Activated CD4-positive, alpha-beta T cell treated with anti-CD3 and anti-CD28 coated beads, Interleukin-2, amount 50 U/mL, for 24 hours (primary cell): Measurements from ENCODE around the gene NMUR1.
A peak's percentile ranks its signal among the peaks of the same experiment; 100 is the strongest.

ENCODE experiments used
- DNase-seq, 2 donors: peaks; one replicate each; pipeline ENCODE4 v3.0.0-alpha.2; 2020; ENCODE audit warnings: low read depth in 1 of 2, low spot score in 1 of 2

The NMUR1 gene

DNA sequence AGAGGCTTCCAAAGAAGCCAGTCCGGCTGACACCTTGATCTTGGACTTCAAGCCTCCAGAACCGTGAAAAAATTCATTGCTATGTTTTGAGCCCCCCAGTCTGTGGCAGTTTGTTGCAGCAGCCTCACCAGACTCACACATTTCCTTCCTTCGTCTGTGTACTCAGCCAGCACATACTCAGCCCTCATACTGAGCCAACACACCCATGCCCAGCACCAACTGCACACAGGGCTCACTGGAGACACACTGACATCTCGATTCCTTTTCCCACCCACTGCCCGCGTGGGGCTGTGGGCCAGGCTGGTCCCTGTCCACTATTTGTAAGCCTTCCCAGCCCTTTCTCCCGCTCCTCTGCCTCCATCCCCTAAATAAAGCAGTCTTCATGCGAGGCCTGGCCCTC lies 24.1 kb upstream of the NMUR1 start:
- no peak for DNase-seq

DNA sequence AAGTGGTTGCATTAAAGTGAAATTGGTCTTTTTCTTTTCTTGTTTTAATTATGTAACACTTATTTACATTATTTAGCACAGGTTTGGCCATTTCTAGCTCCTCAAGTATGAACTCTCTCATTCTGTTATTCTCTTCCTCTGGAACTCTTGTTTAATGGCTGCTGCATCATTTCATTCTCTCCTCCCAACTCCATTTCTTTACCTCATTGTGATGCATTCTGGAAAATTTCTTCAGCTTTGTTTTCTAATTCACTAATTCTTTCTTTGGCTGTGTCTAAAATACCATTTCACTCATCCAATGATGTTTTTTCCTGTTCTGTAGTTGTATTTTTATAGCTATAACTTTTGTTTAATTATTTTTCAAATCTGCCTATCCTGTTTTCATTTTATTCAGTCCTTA lies 22.5 kb upstream of the NMUR1 start:
- no peak for DNase-seq

DNA sequence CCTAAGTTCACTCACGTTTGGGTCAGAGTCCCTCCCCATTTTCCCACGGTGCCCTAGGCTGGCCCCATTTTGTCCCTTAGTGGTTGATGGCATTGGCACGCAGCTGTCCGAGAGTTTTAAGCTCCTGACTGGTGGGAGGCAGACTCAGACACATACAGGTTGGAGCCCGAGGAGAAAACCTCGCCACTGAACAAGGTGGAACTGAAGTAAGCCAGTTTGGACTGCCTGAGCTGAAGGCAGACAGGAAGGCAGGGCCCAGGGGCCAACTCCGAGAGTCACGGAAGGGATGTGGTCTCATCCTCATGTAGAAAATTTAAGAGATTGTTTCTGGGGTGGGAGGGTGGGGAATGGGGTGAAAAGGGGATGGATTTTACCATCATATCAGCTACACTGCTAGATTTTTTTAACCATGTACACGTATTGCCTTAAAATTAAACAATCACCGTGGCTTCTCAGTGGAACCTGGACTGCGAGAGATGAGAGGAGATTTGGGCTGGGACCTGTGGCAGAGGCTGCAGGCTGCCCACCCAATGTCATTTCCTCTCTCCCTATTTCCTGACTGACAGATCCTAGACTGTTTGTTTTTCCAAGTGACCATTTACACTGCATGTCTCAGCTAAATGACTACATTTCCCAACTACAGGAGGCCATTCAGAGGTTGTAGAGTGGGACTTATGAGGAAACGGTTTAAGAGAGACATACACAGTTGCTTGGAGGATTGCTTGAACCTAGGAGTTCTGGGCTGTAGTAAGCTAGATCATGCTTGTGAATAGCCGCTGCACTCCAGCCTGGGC lies 19.4 kb upstream of the NMUR1 start:
- no peak for DNase-seq

DNA sequence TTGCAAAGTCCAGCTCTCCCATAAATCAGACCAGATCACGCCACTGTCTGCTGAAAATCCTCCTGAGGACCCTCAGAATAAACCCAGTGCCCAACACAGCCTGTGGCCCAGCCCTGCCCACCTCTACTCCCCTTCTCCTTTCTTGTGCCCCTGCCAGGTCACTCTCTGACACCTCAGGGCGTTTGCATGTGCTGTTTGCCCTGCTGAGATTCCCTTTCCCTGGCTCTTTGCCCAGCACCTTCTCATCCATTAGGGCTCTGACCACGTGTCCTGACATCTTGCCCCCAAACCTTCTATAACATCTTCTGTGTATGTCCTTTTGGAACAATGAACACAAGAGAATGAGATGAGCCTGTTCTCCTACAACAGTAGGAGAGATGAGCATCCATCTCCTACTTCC lies 18.5 kb upstream of the NMUR1 start:
- DNase-seq = no peak

DNA sequence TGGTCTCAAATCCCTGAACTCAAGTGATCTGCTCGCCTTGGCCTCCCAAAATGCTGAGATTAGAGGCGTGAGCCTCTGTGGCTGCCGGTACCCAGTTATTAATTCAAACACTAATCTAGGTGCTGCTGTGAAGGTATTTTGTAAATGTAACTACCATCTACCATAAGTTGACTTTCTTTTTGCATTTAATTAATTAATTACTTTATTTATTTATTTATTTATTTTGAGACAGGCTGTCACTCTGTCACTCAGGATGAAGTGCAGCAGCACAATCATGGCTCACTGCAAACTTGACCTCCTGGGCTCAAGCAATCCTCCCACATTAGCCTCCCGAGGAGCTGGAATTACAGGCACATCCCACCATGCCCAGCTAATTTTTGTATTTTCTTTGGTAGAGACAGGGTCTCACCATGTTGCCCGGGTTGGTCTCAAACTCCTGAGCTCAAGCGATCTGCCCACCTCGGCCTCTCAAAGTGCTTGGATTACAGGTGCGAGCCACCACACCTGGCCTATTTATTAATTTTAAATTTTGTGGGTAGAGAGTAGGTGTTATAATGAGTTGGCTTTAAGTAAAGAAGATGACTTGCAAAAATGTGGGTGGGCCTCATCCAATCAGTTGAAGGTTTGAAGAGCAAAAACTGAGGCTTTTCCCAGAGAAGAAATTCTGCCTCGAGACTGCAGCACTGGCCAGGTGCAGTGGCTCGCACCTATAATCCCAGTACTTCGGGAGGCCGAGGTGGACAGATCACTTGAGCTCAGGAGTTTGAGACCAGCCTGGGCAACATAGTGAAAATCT lies 17.3 kb upstream of the NMUR1 start:
- no peak for DNase-seq

DNA sequence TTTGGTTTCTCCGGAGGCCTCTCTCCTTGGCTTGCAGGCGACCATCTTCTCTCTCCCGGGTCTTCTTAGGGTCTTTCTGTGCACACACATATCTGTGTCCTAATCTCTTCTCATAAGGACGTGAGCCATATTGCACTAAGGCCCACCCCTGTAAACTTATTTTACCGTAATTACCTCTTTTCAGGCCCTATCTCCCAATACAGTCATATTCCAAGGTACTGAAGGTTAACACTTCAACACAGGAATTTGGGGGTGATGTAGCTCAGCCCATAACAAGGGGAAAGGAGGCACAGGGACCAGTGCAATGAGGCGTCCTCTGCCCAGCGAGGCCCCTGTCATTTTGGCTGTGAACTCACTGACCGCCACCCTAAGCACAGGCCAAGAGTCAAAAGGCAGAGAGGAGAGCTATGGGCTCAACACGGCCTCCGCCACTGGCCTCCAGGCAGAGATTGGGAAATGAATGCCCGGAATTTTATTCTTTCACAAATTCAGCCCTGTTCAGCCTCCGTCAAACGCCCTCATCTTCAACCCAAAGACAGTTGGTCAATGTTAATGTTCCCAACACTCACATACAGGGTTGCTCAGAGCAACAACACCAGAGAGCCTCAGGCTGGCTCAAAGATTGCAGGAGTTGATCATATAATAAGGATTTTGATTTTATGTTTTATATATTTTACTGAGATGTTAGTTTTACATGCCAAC lies 15.9 kb upstream of the NMUR1 start:
- no peak for DNase-seq

DNA sequence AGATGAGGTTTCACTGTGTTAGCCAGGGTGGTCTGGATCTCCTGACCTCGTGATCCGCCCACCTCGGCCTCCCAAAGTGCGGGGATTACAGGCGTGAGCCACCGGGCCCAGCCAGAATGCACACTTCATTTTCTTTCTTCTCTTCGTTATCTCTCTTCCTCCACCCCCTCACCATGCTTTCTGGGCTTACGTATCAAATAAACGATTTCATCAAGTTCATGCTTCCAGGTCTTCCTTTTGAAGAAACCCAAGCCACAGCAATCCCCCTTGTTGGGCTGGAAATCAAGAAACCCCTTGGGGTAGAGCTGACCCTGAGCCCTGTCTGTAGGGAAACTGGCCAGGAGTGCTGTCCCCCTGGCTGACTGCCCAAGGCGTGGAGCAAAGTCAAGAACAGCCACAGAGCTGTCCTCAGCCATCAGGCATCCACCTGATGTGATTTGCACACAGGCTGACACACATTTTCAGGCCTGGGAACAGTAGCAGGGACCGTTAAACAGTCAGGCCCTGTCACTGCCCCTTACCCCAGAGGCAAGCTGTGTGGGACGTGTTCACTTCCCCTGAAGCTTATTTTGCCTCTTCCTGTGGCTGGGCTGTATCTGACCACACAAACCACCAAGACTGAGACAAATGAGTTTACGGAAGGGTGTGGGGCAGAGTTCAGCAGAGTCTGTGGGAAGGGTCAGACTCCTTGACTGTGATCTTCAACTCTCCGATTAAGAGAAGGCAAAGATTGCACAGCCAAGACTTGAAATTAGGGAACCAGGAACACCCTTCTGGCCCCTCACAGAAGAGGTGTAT lies 15.1 kb upstream of the NMUR1 start:
- peak in 1 of 2 donors; percentile 30 for DNase-seq

DNA sequence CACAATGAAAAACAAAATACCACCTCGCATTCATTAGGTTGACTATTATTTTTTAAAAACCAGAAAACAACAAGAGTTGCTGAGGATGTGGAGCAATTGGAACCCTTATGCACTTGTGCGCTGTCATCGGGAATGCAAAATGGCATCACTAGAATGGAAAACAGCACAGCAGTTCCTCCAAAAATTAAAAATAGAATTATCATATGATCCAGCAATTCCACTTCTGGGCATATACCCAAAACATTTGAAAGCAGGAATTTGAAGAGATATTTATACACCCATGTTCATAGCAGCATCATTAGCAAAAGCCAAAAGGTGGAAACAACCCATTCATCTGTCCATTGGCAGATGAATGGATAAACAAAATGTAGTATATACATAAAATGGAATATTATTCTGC lies 11.9 kb upstream of the NMUR1 start:
- DNase-seq = no peak

DNA sequence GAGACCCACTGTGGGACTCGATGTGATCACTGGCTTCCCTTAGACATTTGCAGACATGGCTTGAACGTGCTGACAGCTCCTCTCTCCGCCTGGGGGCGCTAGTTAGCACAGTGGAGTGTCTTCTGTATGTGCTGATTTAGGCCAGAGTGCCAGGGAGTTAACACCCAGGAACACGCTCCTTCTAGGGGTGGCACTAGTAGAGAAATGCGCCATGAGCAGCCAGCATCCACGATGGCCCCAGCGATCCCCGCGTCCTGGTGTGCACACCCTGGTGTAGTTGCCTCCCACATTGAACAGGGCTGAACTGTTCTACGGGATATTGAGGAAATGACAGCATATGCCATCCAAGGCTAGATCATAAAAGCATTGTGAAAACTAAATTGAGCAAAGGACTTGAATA lies 11.4 kb upstream of the NMUR1 start:
- no peak for DNase-seq

DNA sequence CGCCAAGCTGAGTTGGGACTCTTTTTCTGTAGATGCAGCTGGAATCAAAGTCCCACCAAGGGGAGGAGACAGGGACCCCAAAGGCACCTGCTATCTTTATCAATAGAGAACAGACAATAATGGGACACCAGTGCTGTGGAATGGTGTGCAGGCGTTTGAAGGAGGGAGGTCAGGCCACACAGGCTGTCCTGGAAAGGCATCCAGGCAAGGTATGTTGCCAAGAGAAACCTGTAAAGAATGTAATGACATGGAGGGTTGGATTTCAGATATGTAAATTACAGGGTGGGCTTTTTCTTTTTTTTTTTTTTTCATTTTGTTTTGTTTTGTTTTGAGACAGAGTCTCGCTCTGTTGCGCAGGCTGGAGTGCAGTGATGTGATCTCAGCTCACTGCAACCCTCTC lies 9.7 kb upstream of the NMUR1 start:
- no peak for DNase-seq

DNA sequence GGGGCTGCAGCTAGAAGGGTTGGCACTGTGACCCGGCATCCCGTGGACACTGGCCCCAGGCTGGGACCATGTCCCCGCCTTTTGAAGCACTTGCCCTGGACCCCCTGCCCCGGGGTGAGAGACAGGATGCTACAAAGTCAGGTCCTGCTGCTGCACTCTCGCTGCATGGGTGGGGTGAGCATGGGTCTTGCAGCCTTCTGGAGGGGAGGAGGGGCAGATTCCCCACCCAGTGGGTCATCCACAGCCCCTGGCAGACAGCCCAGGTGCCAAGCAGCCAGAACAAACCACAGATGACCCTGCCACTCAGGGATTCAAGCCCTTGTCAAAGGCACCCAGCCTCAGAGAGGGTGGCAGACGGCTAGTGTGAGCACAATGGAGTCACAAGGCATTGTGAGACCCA lies 5.7 kb upstream of the NMUR1 start:
- DNase-seq = no peak

DNA sequence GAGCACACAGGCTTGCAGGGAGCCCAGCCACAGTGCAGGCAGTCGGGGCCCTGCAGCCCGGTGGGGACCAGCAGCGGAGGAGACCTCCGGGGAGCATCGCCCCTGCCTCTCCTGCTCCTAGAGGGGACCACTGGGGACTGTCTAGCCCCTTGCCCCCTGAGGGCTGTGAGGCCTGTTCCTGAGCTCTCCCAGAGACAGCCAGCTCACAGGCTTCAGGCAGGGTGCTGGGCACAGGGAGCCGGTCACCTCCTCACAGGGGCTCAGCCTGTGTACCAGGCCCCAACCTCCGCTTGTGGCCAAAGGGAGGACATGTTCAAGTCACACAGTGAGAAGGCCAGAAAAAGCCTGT lies 3.5 kb upstream of the NMUR1 start:
- no peak for DNase-seq

DNA sequence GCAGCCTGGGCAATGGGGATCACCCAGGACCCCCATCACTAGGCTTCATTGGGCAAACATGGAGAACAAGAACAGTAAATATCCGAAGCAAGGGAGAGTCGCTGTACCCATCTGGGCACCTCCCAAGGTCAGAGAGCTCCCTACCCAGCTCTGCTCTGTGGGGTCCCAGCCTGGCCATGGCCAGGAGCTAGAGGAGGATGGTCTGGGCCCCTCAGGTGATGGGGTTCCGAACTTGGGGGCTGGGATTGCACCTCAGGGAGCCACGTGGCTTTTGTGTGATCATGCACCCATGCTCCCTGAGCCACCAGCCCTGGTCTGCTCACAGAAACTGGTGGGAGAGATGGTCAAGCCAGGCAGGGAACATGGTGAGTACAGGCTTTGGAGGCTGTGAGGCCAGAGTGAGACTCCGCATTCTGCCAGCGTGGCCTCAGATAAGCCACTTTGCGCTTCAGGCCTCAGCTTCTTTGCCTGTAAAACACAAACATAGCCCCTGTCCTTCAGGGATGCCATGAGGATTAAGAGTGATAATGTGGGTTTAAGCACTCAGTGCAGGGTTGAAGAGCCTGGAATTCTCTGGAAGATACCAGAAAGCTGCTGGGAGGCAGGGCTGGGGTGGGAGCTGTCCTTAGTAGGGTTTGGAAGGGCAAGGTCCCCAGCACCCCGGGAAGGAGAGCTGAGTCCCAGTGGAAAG lies 3.0 kb upstream of the NMUR1 start:
- no peak for DNase-seq

DNA sequence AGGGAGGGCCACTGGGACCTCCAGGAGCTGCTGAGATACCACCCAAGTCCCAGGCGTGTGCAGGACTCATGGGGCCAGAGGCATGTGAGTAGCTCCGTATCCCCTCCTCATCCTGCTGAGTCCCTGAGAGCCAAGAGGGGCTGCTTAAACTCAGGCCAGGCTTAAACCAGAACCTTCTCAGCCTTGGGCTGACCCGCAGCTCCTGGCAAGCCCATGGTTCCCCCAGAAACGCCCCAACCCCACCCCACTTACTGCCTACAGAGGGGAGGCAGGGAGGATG lies 2.5 kb upstream of the NMUR1 start:
- no peak for DNase-seq

DNA sequence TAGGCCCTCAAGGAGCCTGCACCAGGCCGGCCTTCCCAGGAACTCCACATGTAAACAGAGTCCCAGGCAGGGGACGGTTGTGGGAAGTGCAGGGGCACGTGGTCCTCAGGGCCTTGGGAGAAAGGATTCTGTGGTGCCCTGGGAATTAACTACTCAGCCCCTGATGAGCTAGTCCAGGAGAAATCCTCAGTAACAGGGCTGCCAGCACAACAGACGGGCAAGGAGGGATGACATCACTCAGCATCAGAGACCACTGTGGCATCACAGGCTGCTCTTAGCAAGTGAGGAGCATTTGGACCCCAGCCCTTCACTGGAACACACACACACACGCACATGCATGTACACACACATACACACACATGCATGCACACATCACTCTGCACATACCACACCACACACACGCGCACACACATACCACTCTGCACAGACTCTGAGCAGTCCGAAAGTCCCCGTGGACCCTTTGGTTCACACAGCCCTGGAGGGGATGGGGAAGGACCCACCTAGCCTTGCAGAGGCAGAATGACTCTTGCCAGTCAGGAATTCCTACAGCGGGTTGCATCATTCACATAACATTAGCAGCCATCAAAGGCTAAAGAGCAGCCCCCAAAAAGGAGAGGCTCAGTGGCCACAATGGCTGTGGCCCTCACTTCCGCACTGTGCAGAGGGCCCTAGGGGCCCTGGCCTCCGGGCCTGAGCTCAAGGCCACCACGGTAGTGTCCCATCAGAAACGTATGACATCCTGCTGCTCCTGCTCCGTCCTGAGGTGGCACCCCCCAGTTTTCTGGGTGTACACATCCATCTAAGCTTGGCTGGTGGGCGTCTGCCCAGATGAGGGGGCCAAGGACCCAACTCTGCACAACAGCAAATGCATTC lies 1.9 kb upstream of the NMUR1 start:
- DNase-seq = no peak

DNA sequence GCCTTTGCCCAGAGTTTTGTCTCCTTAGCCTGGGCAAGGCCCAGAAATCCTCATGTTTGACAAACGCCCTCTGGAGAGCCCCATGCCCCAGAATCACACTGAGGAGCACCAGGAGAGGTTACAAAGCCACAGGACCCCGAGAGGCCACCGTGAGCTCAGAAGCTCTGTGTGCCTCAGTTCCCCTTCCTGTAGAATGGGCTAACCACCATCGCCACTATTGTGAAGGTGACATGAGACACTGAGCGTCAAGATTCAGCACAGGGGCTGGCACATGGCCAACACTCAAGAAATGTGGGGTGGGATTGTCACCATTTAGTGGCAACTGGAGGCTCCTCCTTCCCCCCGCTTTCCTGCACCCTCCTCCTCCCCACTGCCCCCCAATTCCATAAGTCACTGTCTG lies 1.2 kb upstream of the NMUR1 start:
- DNase-seq = no peak

DNA sequence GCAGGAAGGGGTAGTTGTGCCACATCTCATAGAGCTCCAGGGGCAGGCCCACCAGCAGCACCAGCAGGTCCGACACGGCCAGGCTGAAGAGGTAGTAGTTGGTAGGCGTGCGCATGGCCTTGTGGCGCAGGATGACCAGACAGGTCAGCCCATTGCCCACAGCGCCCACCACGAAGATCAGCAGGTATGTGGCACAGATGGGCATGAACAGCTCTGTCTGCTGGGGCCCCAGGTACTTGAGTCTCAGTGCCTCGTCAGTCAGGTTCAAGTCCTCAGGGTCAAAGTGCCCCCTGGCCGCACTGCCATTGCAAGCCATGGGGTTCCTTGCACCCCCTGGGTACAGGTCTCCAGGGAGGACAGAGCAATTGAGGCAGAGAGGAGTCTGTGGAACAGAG lies 1.6 kb downstream of the NMUR1 start:
- no peak for DNase-seq

DNA sequence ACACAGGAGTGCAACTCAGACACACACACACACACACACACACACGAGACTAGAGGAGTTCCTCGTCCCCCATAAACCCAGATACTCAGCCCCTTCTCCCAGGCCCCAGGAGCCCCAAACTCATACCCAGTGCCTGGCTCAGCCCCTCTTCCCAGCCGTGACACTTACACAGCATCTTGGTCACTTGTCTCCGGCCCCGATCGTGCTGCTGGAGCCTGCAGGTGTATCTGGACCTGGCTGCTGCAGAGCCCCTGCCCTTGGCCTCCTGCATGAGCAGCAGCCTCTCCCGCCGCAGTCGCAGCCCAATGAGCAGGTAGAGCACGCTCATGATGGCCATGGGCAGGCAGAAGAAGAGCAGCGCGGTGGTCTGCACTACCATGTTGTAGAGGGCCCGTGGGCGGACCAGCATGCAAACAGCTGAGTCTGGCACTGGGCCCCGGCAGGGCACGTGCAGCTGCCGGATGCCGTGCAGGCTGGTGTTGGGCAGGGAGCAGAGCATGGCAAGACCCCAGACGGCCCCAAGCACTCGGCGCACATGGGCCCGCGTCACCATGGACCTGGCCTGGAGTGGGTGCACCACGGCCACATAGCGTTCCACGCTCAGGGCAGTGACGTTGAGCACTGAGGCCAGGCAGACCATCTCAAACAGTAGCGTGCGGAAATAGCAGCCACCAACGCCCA lies 2.1 kb downstream of the NMUR1 start:
- no peak for DNase-seq

DNA sequence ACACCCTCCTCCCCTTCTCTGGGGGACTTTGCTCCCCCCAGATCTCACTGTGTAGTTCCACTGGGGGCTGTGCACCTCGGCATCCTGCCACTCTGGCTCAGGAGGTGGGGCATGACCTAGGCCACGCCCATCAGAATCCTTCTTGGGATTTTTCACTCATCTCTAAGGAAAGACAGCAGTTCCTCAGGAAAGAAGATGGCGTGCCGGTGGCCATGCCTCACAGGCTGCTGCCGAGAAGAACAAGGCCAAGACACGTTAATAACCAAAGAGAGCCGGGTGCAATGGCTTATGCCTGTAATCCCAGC lies 3.2 kb downstream of the NMUR1 start:
- DNase-seq = no peak
